HepG2 (cell line): Measurements from ENCODE around the gene NHSL1. TPM values are rescaled to one million over a fixed set of nuclear protein-coding genes. Genes with fewer than 3 reads are reported as not detected.
A peak's percentile ranks its signal among the peaks of the same experiment; 100 is the strongest.

Experiments
- CBX1 ChIP-seq: IDR thresholded peaks from one replicate; pipeline ENCODE4 v1.6.1; 2016; ENCODE audit warnings: antibody characterized with exemption, low read depth
- CEBPG ChIP-seq: IDR thresholded peaks from 2 replicates; pipeline ENCODE4 v1.6.1; 2016
- EP300 ChIP-seq, 3 experiments: sonication (generic) in 1 of 3; formaldehyde crosslinking in 1 of 3; IDR thresholded peaks; 2 replicates each; pipeline versions ENCODE4 v1.5.1 to v1.6.1; 2011 to 2020; ENCODE audit warnings: low read depth in 2 of 3, low read length in 2 of 3, borderline replicate concordance in 1 of 3, improper control_type of control experiment in 1 of 3, mild to moderate bottlenecking in 1 of 3, missing genetic modification reagents in 1 of 3, moderate library complexity in 1 of 3
- FOXK1 ChIP-seq: sonication (generic); formaldehyde crosslinking; IDR thresholded peaks from 2 replicates; pipeline ENCODE4 v1.4.0; 2020; ENCODE audit warnings: low read depth, missing genetic modification reagents, borderline replicate concordance
- GATA4 ChIP-seq: sonication (generic); IDR thresholded peaks from 2 replicates; pipeline ENCODE4 v1.6.1; 2016; ENCODE audit warnings: antibody characterized with exemption, low read depth, borderline replicate concordance
- NAIF1 ChIP-seq: sonication (generic); formaldehyde crosslinking; IDR thresholded peaks from 2 replicates; pipeline ENCODE4 v1.5.0; 2020; ENCODE audit warnings: mild to moderate bottlenecking, missing genetic modification reagents, borderline replicate concordance
- STAT6 ChIP-seq: sonication (generic); formaldehyde crosslinking; IDR thresholded peaks from 2 replicates; pipeline ENCODE4 v1.4.0; 2020; ENCODE audit warnings: missing genetic modification reagents, mild to moderate bottlenecking, borderline replicate concordance
- TAF1 ChIP-seq: sonication (generic); formaldehyde crosslinking; IDR thresholded peaks from 2 replicates; pipeline ENCODE4 v1.4.0; 2020; ENCODE audit warnings: missing genetic modification reagents
- ZNF354B ChIP-seq: sonication (generic); formaldehyde crosslinking; IDR thresholded peaks from 2 replicates; pipeline ENCODE4 v1.8.0; 2022; ENCODE audit warnings: mild to moderate bottlenecking, missing genetic modification reagents
- ZNF607 ChIP-seq: sonication (generic); formaldehyde crosslinking; IDR thresholded peaks from 2 replicates; pipeline ENCODE4 v1.5.1; 2020; ENCODE audit warnings: missing genetic modification reagents, mild to moderate bottlenecking, borderline replicate concordance
- ZNF629 ChIP-seq: sonication (generic); formaldehyde crosslinking; conservative IDR thresholded peaks from 2 replicates; pipeline ENCODE4 v1.5.0; 2020; ENCODE audit warnings: missing genetic modification reagents
- ZNF670 ChIP-seq: sonication (generic); formaldehyde crosslinking; IDR thresholded peaks from 2 replicates; pipeline ENCODE4 v1.8.0; 2022; ENCODE audit warnings: mild to moderate bottlenecking, missing genetic modification reagents, borderline replicate concordance
- polyA plus RNA-seq, 8 experiments: library from polyadenylated mRNA; depleted of rRNA in 3 of 8; stranded (reverse) in 7 of 8; unstranded in 1 of 8; fragments of >200 nt; fragmentation: Illumina TruSeq in 4 of 8; extraction: Trizol in 4 of 8; gene quantifications; 2 replicates each; pipeline versions ENCODE4 v1.2.1 to v1.2.3, GENCODE V29; 2011 to 2016; ENCODE audit warnings: low read depth in 4 of 8, missing spikeins in 1 of 8, mixed read lengths in 1 of 8; ENCODE audit not compliant: insufficient read depth in 1 of 8
- total RNA-seq, 5 experiments: library from RNA; depleted of rRNA; stranded (reverse); fragments of >200 nt; fragmentation: Illumina TruSeq; extraction: Trizol; gene quantifications; 2 replicates each; pipeline ENCODE4 v1.2.3, GENCODE V29; 2016; ENCODE audit warnings: low read depth in 1 of 5
- TF ChIP-seq, protein P1 (sequence below): IDR thresholded peaks from 2 replicates; pipeline ENCODE4 v1.6.1; 2016; ENCODE audit warnings: low read depth, missing genetic modification reagents, missing compliant biosample characterization
- TF ChIP-seq, protein P2 (sequence below): sonication (generic); IDR thresholded peaks from 2 replicates; pipeline ENCODE4 v1.6.1; 2016; ENCODE audit warnings: low read depth, borderline replicate concordance
- TF ChIP-seq, protein P3 (sequence below): sonication (generic); formaldehyde crosslinking; IDR thresholded peaks from 2 replicates; pipeline ENCODE4 v1.8.1; 2022; ENCODE audit warnings: mild to moderate bottlenecking, missing genetic modification reagents
- TF ChIP-seq, protein P4 (sequence below): sonication (generic); formaldehyde crosslinking; IDR thresholded peaks from 2 replicates; pipeline ENCODE4 v1.4.0; 2020; ENCODE audit warnings: mild to moderate bottlenecking, low read depth, missing genetic modification reagents

NHSL1 gene
- total and polyA plus RNA-seq, 2 of the 13 experiments (the other 11 are each of a cell fraction or from before 2014, with no cell fraction given) = 24.9 to 53.6 TPM

DNA sequence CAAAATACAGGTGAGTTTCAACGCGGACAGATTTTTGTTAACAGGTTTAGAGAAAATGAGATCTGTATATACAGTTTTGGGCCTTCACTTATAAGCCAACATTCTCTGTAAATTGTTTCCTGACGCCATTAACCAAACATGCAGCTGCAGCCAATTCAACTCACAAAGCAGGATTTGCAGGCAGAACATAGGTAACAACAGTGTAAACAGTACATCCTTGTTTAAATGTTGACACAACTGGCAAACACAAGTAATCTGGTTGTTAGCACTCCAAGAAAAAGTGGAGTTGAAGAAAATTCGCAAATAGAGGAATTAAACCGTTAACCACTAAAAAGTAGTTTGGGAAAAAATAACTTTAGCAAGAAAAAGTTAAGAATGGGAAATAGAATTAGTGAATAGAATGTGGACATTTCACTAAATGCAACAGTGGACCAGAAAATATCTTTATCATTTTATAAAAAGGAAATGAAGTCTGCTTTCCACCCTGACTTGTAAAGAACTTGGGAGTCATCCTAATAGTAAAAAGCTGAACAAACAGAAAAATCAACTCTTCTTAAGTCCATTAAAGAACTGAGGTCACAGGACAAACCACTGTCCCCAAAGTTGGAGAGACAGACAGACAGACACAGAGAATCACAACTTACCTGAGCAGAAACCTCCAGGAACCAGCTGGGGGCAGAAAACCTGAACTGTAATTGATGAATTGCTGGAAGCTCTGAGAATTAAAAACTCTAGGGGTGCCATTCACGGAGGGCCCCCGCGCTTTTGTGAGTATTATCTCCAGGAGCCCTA, 111.5 kb downstream of the NHSL1 start (continued):
- TF ChIP-seq, protein P1, sequence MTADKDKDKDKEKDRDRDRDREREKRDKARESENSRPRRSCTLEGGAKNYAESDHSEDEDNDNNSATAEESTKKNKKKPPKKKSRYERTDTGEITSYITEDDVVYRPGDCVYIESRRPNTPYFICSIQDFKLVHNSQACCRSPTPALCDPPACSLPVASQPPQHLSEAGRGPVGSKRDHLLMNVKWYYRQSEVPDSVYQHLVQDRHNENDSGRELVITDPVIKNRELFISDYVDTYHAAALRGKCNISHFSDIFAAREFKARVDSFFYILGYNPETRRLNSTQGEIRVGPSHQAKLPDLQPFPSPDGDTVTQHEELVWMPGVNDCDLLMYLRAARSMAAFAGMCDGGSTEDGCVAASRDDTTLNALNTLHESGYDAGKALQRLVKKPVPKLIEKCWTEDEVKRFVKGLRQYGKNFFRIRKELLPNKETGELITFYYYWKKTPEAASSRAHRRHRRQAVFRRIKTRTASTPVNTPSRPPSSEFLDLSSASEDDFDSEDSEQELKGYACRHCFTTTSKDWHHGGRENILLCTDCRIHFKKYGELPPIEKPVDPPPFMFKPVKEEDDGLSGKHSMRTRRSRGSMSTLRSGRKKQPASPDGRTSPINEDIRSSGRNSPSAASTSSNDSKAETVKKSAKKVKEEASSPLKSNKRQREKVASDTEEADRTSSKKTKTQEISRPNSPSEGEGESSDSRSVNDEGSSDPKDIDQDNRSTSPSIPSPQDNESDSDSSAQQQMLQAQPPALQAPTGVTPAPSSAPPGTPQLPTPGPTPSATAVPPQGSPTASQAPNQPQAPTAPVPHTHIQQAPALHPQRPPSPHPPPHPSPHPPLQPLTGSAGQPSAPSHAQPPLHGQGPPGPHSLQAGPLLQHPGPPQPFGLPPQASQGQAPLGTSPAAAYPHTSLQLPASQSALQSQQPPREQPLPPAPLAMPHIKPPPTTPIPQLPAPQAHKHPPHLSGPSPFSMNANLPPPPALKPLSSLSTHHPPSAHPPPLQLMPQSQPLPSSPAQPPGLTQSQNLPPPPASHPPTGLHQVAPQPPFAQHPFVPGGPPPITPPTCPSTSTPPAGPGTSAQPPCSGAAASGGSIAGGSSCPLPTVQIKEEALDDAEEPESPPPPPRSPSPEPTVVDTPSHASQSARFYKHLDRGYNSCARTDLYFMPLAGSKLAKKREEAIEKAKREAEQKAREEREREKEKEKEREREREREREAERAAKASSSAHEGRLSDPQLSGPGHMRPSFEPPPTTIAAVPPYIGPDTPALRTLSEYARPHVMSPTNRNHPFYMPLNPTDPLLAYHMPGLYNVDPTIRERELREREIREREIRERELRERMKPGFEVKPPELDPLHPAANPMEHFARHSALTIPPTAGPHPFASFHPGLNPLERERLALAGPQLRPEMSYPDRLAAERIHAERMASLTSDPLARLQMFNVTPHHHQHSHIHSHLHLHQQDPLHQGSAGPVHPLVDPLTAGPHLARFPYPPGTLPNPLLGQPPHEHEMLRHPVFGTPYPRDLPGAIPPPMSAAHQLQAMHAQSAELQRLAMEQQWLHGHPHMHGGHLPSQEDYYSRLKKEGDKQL (CRISPR knock-in tag) = 0 out of 2 replicates have a peak, but pooled peaks have one; percentile 35
- TF ChIP-seq, protein P2, sequence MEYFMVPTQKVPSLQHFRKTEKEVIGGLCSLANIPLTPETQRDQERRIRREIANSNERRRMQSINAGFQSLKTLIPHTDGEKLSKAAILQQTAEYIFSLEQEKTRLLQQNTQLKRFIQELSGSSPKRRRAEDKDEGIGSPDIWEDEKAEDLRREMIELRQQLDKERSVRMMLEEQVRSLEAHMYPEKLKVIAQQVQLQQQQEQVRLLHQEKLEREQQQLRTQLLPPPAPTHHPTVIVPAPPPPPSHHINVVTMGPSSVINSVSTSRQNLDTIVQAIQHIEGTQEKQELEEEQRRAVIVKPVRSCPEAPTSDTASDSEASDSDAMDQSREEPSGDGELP = peak; percentile 57
- TF ChIP-seq ZNF629 (CRISPR knock-in tag) (no peak), ZNF670 (CRISPR knock-in tag) (no peak), STAT6 (CRISPR knock-in tag) (no peak), CEBPG (CRISPR knock-in tag) (0 out of 2 replicates have a peak, but pooled peaks have one; percentile 10), TAF1 (CRISPR knock-in tag) (no peak), FOXK1 (peak; percentile 53; the same call in 1 of the 2 replicates), ZNF354B (CRISPR knock-in tag) (no peak), ZNF607 (CRISPR knock-in tag) (peak; percentile 31; the same call in 1 of the 2 replicates), GATA4 (no peak), CBX1 (no peak), EP300 (IDR thresholded peaks at IDR 0.05; ENCODE audit: low read depth in 2 of 2, low read length in 2 of 2) (peak in 1 of 2 experiments; percentile 44; a peak in 1 of 4 replicates), EP300 (CRISPR knock-in tag; IDR thresholded peaks at IDR 0.05; ENCODE audit: borderline replicate concordance) (no peak), NAIF1 (CRISPR knock-in tag) (no peak)
- TF ChIP-seq, protein P3, sequence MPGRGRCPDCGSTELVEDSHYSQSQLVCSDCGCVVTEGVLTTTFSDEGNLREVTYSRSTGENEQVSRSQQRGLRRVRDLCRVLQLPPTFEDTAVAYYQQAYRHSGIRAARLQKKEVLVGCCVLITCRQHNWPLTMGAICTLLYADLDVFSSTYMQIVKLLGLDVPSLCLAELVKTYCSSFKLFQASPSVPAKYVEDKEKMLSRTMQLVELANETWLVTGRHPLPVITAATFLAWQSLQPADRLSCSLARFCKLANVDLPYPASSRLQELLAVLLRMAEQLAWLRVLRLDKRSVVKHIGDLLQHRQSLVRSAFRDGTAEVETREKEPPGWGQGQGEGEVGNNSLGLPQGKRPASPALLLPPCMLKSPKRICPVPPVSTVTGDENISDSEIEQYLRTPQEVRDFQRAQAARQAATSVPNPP (CRISPR knock-in tag) = no peak
- TF ChIP-seq, protein P4, sequence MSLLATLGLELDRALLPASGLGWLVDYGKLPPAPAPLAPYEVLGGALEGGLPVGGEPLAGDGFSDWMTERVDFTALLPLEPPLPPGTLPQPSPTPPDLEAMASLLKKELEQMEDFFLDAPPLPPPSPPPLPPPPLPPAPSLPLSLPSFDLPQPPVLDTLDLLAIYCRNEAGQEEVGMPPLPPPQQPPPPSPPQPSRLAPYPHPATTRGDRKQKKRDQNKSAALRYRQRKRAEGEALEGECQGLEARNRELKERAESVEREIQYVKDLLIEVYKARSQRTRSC (CRISPR knock-in tag) = no peak
